Measurements from ENCODE around the gene CFAP157. TPM values are rescaled to one million over a fixed set of nuclear protein-coding genes. Genes with fewer than 3 reads are reported as not detected.

The CFAP157 gene
- total RNA-seq, 1 experiment from 2014 or later = 0.22 TPM

DNA sequence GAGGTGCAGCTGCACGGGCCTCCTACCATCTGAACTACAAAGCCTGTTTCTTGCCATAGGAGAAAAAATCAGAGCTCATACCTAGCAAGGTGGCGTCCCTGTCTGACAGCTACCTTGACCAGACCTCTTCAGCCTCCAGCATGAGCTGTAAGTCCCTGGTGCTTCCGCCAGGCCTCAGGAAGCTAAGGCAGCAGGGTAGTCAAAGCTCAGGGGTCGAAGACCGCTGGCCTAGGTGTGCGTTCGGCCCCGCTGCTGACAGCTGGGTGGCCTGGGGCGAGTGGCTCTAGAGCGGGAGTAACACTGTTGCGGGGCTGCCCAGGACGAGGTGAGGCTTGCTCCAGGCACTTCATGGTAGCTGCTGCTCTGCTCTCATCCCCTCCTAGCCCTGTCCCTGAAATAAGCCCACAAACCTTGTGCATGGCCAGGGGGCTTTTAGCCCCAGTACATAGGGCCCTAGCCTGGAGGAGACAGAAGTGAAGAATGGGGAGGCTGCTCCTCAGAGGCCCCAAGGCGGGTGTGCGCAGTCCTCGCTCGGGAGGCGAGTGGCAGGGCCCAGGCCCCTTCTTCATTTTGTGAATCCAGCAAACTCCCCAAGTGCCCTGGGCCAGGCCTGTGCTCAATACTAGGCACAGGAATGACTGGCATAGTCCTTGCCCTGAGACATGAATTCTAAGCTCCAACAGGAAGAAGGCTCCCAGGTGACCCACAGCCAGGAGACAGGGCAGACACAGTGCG lies 22.9 kb downstream of the CFAP157 start:
- no peak overlapping the region for H2AFZ ChIP-seq (ENCODE audit: low read depth, low read length, poor library complexity, severe bottlenecking)
- POLR2A ChIA-PET = no interaction called here
- RAD21 ChIA-PET (ENCODE audit: low non-redundant PET in 1 of 2, low total read pairs in 2 of 2, uncharacterized antibody in 2 of 2, unreplicated experiment in 2 of 2) = no interaction called here
- H3K27ac ChIP-seq (ENCODE audit: low read depth, low read length) = no peak overlapping the region
- H3K9ac ChIP-seq (ENCODE audit: low read length) = no peak overlapping the region
- no peaks in the 10 kb centered on the region for H4K20me1 ChIP-seq (ENCODE audit: insufficient read depth)
- H3K9me2 ChIP-seq (ENCODE audit: insufficient read depth) = no peaks in the 10 kb centered on the region
- CTCF ChIA-PET = no interaction called here
- peaks cover 12 to 21% of the 10 kb centered on the region in 2 experiments for H3K4me1 ChIP-seq (ENCODE audit: control insufficient read depth in 1 of 2, insufficient read depth in 2 of 2, low read length in 2 of 2)
- TF ChIP-seq SP1 (IDR thresholded peaks at IDR 0.05; ENCODE audit: low read depth) (no peak), RAD21 (IDR thresholded peaks at IDR 0.05; ENCODE audit: low read depth) (no peak), ZNF274 (IDR thresholded peaks at IDR 0.05; ENCODE audit: low read depth, low read length) (no peak)
- no TSS peak for BruUV-seq (replicated peaks)
- no peak for ATAC-seq
- H3K27me3 ChIP-seq (ENCODE audit: insufficient read depth, low read length) = no peaks in the 10 kb centered on the region
- no peak overlapping the region for H3K4me2 ChIP-seq (ENCODE audit: low read length)
- intact Hi-C loops (cut with micrococcal nuclease) = no loop called here
- H3K36me3 ChIP-seq (ENCODE audit: control insufficient read depth in 1 of 2, insufficient read depth in 2 of 2, low read length in 2 of 2) = no peaks in the 10 kb centered on the region
- no peaks in the 10 kb centered on the region for H3K9me3 ChIP-seq (ENCODE audit: control insufficient read depth in 1 of 2, insufficient read depth in 1 of 2, low read depth in 1 of 2, low read length in 2 of 2)
- no peaks in the 10 kb centered on the region for H3K79me2 ChIP-seq (ENCODE audit: insufficient read depth, low read length)
- H3K4me3 ChIP-seq (replicated peaks in 1 of 2; ENCODE audit: low read depth in 1 of 2, low read length in 2 of 2) = no peak overlapping the region
- no peak for DNase-seq (ENCODE audit: low read depth, low spot score)

DNA sequence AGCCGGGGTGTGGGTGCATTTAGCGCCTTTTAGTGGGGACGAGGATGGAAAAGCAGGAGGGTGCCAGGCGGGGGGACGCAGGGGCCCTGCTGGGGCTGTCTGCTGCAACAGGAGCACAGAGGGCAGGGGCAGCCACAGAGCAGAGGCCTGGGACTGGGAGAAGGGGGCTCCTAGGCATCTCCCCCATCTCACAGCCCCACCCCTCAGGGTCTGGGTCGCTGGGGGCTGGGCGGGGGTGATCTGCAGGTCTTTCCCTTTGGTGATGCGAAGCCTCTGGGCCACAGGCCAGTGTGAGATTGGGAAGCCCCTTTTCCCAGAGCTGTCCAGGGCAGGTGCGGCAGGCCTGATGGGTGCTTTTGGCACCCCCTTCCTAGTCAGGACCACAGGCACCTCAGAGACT lies 23.5 kb downstream of the CFAP157 start:
- H3K27me3 ChIP-seq (ENCODE audit: insufficient read depth, low read length) = no peaks in the 10 kb centered on the region
- no peaks in the 10 kb centered on the region for H3K79me2 ChIP-seq (ENCODE audit: insufficient read depth, low read length)
- ATAC-seq = no peak
- H3K4me2 ChIP-seq (ENCODE audit: low read length) = no peak overlapping the region
- POLR2A ChIA-PET = no interaction called here
- TF ChIP-seq JUND (IDR thresholded peaks at IDR 0.05) = no peak
- TF ChIP-seq RAD21 (IDR thresholded peaks at IDR 0.05; ENCODE audit: low read depth) = no peak
- TF ChIP-seq FOSL1 (IDR thresholded peaks at IDR 0.05; ENCODE audit: low read depth) = no peak
- no peak for TF ChIP-seq ZFX (IDR thresholded peaks at IDR 0.05)
- no peak for TF ChIP-seq ZNF274 (IDR thresholded peaks at IDR 0.05; ENCODE audit: low read depth, low read length)
- TF ChIP-seq POLR2AphosphoS5 (IDR thresholded peaks at IDR 0.05; ENCODE audit: low read depth, low read length) = no peak
- no peaks in the 10 kb centered on the region for H4K20me1 ChIP-seq (ENCODE audit: insufficient read depth)
- intact Hi-C loops (cut with micrococcal nuclease) = no loop called here
- H3K9ac ChIP-seq (ENCODE audit: low read length) = no peak overlapping the region
- RAD21 ChIA-PET (ENCODE audit: low non-redundant PET in 1 of 2, low total read pairs in 2 of 2, uncharacterized antibody in 2 of 2, unreplicated experiment in 2 of 2) = no interaction called here
- no peaks in the 10 kb centered on the region for H3K9me2 ChIP-seq (ENCODE audit: insufficient read depth)
- DNase-seq (ENCODE audit: low read depth, low spot score) = no peak
- H3K36me3 ChIP-seq (ENCODE audit: control insufficient read depth in 1 of 2, insufficient read depth in 2 of 2, low read length in 2 of 2) = no peaks in the 10 kb centered on the region
- peaks cover 7 to 19% of the 10 kb centered on the region in 2 experiments for H3K4me1 ChIP-seq (ENCODE audit: control insufficient read depth in 1 of 2, insufficient read depth in 2 of 2, low read length in 2 of 2)
- H3K27ac ChIP-seq (ENCODE audit: low read depth, low read length) = no peak overlapping the region
- CTCF ChIA-PET = no interaction called here
- no peak overlapping the region for H3K4me3 ChIP-seq (replicated peaks in 1 of 2; ENCODE audit: low read depth in 1 of 2, low read length in 2 of 2)
- no peak overlapping the region for H2AFZ ChIP-seq (ENCODE audit: low read depth, low read length, poor library complexity, severe bottlenecking)
- no peaks in the 10 kb centered on the region for H3K9me3 ChIP-seq (ENCODE audit: control insufficient read depth in 1 of 2, insufficient read depth in 1 of 2, low read depth in 1 of 2, low read length in 2 of 2)
- BruUV-seq (replicated peaks) = no TSS peak
